Activated CD8-positive, alpha-beta memory T cell treated with anti-CD3 and anti-CD28 coated beads, Interleukin-2, amount 50 U/mL, for 24 hours (primary cell): ENCODE data around the gene TOLLIP.
"Not testable (repeated sequence)": the region's sequence is repeated elsewhere in the genome, so short reads cannot be mapped to it uniquely, and the experiment has no call there.

Experiments used
- DNase-seq: peaks from one replicate; pipeline ENCODE4 v3.0.0-alpha.2; 2020; ENCODE audit errors: extremely low read depth

The TOLLIP gene

DNA sequence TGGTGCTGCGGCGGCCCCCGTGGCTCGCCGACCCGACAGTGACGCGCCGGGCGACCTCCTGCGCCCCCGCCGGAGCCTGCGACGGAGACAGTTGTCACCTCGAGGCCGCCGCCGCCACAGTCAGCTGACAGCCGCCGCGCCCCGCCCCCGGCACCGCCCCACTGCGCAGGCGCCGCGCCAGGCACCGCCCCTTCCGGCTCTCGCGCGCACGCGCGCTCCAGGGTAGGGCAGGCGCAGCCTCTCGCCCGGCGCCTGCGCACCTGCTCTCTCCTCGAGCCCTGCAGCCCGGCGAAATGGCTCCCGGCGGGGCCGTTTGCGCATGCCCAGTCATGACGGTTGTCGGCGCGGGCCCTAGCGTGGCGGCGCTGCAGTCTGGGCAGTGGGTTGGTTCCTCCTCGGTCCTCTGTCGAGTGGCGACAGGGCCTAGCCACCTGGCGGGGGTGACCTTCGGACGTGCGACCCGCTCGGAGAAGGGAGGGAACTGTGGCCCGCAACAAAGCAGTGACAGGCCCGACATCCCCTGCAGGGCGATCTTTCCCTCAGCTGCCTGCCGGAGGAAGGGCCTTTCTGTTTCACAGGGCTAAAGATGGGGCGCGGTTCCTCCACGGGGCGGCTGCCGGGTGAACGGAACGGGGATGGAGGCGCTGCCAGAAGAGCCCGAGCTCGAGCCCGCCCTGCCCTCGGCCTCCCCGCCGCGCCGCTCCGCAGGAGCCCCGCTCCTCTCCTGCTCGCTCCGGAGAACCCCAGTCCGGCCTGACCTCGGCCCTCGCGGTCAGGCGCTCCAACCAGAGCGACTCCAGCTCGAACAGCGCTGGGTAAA is at the start of gene TOLLIP:
TOLLIP (minus strand) TSS at position 135 of the 820 bp plus-strand sequence; CDS start at position 1, 134 bp downstream.
- DNase-seq = peak; percentile 90

- not testable (repeated sequence) for DNase-seq
Measured at GRCh38 chr11:1358931-1359330, 49.5 kb upstream of the TOLLIP start.

DNA sequence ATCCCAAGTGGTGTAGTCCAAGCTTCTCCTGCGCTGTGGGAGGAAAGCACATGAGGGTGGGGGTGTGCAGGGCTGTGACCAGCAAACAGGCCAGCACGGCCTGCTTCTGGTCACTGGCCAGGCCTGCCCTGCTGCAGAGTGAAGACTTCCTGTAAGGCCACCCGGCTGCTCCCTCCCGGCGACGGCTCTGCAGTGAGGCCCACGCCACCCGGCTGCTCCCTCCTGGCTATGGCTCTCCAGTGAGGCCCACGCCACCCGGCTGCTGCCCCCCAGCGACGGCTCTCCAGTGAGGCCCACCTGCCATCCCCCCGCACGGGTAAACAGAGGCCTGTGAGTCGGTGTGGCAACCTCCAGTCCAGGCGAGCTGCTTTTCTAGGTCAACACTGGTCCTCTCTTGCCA is 48.9 kb upstream of the TOLLIP start:
- no peak for DNase-seq

DNA sequence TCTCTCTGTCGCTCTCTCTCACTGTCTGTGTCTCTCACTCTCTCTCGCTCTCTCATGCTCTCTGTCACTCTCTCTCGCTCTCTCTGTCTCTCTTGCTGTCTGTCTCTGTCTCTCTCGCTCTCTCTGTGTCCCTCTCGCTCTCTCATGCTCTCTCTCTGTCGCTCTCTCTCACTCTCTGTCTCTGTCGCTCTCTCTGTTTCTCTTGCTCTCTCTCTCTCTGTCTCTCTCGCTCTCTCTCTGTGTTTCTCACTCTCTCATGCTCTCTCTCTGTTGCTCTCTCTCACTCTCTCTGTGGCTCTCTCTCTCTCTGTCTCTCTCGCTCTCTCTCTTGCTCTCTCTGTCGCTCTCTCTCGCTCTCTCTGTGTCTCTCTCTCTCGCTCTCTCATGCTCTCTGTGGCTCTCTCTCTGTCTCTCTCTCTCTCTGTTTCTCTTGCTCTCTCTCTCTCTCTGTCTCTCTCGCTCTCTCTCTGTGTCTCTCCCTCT is 47.1 kb upstream of the TOLLIP start:
- DNase-seq = no peak

- DNase-seq = no peak
Measured at GRCh38 chr11:1356007-1356435, 46.6 kb upstream of the TOLLIP start.

DNA sequence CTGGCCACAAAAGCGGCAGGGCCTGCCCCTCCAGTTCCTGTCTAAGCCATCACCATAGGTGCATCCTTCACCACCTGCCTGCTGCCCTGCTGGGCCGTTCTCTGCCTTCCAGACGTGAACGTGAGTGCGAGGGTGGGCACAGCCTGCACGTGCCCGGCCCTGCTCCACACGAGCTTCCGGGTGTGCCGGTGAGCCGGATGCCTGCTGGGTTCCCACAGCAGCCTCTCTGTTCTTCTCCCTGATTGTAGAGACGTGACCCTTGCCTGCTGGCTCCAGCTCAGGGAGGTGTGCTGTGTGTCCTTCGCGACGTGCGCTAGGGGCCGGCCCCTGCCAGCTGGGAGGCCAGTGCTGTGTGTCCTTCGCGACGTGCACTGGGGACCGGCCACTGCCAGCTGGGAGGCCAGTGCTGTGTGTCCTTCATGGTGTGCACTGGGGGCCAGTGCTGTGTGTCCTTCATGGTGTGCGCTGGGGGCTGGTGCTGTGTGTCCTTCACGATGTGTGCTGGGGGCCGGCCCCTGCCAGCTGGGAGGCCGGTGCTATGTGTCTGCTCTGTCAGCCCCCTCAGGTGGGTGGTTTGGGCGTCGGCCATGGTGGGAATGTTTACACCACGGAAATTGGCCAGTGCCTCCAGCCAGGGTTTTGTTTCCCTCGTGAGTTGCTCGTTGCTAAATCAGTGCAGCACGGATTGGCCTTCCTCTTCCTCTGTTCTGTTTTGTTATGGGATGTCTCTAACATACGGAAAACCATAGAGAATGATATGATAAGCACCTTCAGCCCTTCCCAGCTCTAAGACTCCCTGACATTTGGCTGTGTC is 44.9 kb upstream of the TOLLIP start:
- DNase-seq = no peak

DNA sequence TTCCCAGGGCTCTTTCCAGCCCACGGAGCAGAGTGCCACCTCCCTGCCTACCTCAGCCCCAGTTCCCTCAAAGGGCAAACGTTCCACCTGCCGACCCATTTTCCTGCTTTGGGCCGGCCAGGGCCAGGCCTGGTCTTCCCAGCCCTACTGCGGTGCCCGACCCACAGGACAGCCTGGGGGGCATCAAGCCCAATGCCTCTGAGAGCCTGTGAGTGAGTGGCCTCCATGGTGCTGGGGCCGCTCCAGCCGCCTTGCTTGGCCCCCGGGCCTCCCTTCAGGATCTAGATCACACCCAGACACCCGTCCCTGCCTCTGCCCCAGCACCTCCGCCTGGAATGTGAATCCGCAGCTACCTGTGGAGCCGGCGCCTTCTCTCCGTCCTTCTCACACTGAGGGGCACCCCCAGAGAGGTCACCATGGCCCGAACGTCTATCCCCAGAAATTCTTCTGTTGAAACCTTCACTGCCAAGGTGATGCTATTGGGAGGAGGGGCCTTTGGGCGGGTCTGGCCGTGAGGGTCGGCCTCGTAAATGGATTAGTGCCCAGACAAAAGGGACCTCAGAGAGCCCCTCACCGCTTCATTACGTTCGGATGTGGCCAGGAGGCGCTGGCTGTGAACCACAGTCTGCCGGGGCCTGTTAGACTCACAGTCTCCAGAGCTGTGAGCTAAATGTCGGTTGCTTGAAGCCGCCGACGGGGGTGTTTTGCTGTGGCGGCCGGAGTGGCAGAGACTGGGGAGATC is 44.1 kb upstream of the TOLLIP start:
- DNase-seq = no peak

GRCh38 chr11:1352696-1353382 is 43.4 kb upstream of the TOLLIP start:
- no peak for DNase-seq

DNA sequence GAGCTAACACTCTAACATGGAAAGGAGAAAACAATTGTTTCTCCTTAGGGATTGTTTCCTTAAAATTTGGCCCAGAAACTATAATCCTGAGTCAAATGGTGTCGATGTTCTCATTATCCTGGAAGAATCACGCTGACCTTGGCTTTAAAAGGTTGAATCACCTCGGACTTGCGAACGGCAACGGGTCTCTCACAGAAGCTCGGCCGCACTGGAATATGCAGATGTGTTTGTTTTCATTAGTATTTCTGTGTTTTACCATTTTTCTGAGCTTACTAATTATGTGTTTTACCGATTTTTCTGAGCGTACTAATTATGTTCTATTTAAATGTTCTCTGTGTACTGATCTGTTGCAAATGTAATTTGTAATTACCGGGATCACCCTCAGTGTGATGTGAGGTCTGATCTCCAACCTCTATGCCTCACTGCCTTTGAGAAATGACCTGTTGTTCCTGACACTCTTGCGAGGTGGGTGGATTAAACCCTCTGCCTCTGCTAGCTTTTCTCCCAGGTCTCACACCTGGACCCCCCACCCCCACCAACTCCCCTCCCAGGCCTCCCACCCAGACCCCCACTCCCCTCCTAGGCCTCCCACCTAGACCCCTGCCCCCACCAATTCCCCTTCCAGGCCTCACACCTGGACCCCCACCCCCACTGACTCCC is 42.0 kb upstream of the TOLLIP start:
- DNase-seq = no peak

GRCh38 chr11:1350086-1350725 is 40.8 kb upstream of the TOLLIP start:
- DNase-seq = no peak

GRCh38 chr11:1349327-1350041 is 40.1 kb upstream of the TOLLIP start:
- no peak for DNase-seq

DNA sequence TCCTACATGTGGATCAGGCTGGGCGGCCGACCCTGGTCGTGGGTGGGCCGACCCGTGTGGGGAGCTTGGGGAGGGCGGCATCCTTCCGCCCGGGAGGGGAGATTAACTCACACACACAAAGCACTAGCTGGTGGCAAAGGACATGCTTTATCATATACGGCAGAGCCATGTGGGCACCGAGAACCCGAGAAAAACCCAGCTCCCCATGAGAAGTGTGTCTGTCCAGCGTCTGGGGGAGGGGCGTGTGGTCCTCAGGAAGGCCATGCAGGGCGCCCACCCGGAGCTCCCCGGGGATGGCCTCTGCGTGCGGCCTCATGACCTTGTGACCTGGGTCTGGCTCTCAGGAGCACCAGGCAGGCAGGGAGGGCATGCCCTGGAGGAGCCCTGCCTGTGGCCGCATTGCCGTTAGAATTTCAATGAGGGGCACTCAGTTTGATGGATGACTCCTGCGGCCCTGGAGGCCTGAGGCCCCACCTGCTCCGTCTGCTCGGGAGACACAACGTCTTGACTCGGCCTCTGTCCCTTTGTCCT is 39.4 kb upstream of the TOLLIP start:
- no peak for DNase-seq

GRCh38 chr11:1348146-1348795 is 38.8 kb upstream of the TOLLIP start:
- no peak for DNase-seq

GRCh38 chr11:1347411-1347999 is 38.1 kb upstream of the TOLLIP start:
- DNase-seq = not testable (repeated sequence)

DNA sequence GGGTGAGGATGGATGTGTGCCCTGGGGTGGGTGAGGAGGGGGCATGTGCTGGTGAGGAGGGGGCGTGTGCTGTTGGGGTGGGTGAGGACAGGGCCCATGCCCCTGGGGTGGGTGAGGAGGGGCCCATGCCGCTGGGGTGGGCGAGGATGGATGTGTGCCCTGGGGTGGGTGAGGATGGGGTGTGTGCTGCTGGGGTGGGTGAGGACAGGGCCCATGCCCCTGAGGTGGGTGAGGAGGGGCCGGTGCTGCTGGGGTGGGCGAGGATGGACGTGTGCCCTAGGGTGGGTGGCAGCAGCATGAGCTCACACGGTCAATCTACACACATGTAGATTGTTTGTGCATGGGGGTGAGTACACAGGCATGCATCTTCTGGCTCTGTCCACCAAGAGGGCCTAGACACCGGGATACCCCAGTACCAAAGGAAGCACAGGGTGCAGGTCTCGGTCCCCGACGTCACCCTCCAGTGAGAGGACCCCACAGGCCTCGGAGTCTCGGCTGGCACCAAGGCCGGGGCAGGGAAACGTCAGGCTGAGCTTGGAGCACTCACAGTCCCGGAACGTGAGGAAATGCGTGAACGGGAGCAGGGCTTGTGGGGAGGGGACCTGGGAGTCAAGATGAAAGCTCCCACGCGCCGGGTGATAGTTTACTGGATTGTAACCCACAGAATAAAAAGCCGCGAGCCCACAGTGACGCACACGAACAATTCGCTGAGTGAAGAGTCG is 37.4 kb upstream of the TOLLIP start:
- no peak for DNase-seq

DNA sequence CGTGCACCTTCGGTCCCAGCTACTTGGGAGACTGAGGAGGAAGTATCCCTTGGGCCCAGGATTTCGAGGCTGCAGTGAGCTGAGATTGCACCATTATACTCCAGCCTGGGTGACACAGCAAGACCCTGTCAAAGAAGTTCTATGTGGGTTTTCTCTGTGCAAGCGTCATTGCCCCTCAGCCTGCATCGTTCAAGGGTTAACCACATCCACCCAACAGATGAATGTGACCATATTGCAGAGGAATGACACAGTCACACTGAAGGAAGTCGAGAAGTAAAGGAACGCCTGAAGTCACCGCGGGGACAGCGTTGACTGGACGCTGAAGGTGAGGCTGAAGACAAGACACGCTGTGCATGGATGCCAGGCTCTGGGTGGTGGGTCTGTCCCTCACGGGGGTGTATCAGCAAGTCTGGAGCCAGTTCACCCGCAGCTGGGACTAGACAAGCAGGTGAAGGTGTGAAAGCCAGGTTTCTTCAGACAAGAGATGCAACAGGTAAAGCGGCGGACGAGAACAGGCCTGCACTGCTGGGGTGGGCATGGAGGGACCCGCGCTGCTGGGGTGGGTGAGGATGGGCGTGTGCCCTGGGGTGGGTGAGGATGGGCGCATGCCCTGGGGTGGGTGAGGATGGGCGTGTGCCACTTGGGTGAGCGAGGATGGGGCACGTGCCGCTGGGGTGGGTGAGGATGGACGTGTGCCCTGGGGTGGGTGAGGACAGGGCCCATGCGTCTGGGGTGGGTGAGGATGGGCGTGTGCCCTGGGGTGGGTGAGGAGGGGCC is 36.5 kb upstream of the TOLLIP start:
- no peak for DNase-seq

GRCh38 chr11:1344056-1344635 is 34.7 kb upstream of the TOLLIP start:
- DNase-seq = no peak
